ENCODE measurements around the gene PIAS1.

The PIAS1 gene

GRCh38 chr15:68051109-68051508 is 3.0 kb upstream of the PIAS1 start (continued):
- TF ChIP-seq ZNF561 (tag by site-specific recombination; IDR thresholded peaks at IDR 0.05; ENCODE audit: borderline replicate concordance) (no peak), ZNF639 (tag by site-specific recombination; IDR thresholded peaks at IDR 0.05) (no peak), ZSCAN16 (tag by site-specific recombination; IDR thresholded peaks at IDR 0.05) (no peak), ZNF10 (tag by site-specific recombination; IDR thresholded peaks at IDR 0.05) (no peak)

GRCh38 chr15:68051907-68052306 is 2.2 kb upstream of the PIAS1 start:
- Histone ChIP-seq H3K9me3 (ENCODE audit: control insufficient read depth, insufficient read depth, low read depth, low read length) (no peaks in the 10 kb centered on the region), H3K27ac (ENCODE audit: extremely low read depth, low read depth, low read length) (no peak overlapping the region), H3K4me3 (ENCODE audit: low read depth, low read length) (no peak overlapping the region), H3K4me1 (ENCODE audit: control insufficient read depth, insufficient read depth, low read length) (peaks cover 21% of the 10 kb centered on the region), H3K36me3 (ENCODE audit: control insufficient read depth in 2 of 2, insufficient read depth in 1 of 2, low read length in 2 of 2) (no peaks in the 10 kb centered on the region)
- ChIA-PET CTCF (no interaction called here), POLR2A (no interaction called here)
- no peak for TF ChIP-seq ZNF138 (tag by site-specific recombination; IDR thresholded peaks at IDR 0.05; ENCODE audit: borderline replicate concordance)

- Histone ChIP-seq H3K9me3 (ENCODE audit: control insufficient read depth, insufficient read depth, low read depth, low read length) (no peaks in the 10 kb centered on the region), H3K4me1 (ENCODE audit: control insufficient read depth, insufficient read depth, low read length) (peaks cover 26% of the 10 kb centered on the region), H3K4me3 (ENCODE audit: low read depth, low read length) (no peak overlapping the region), H3K27ac (ENCODE audit: extremely low read depth, low read depth, low read length) (no peak overlapping the region), H3K36me3 (ENCODE audit: control insufficient read depth in 2 of 2, insufficient read depth in 1 of 2, low read length in 2 of 2) (no peaks in the 10 kb centered on the region)
- ChIA-PET POLR2A (no interaction called here), CTCF (no interaction called here)
- TF ChIP-seq ZBTB20 (tag by site-specific recombination; IDR thresholded peaks at IDR 0.05) = peak; percentile 24; the same call in 1 of the 2 replicates
- TF ChIP-seq ZXDB (tag by site-specific recombination; IDR thresholded peaks at IDR 0.05) = no peak
Observed at GRCh38 chr15:68052431-68052830, 1.7 kb upstream of the PIAS1 start.

- TF ChIP-seq HOXD13 (CRISPR knock-in tag; IDR thresholded peaks at IDR 0.05; ENCODE audit: borderline replicate concordance) = no peak
- TF ChIP-seq ZNF837 (tag by site-specific recombination; IDR thresholded peaks at IDR 0.05) = no peak
- TF ChIP-seq ZNF133 (tag by site-specific recombination; IDR thresholded peaks at IDR 0.05) = no peak
- no peak for TF ChIP-seq ZSCAN18 (tag by site-specific recombination; IDR thresholded peaks at IDR 0.05)
- no peak for TF ChIP-seq REPIN1 (tag by site-specific recombination; IDR thresholded peaks at IDR 0.05; ENCODE audit: low read depth)
- no peak for TF ChIP-seq ZNF580 (tag by site-specific recombination; IDR thresholded peaks at IDR 0.05)
- TF ChIP-seq REST (tag by site-specific recombination; IDR thresholded peaks at IDR 0.05) = no peak
- no peak overlapping the region for H3K4me3 ChIP-seq (ENCODE audit: low read depth, low read length)
- POLR2A ChIA-PET = interaction anchor here (1.3 to 1.9 kb wide), 2 partner anchors 10 to 34 kb away, joined by 4 read pairs; no protein-coding TSS in a partner anchor
- H3K27ac ChIP-seq (ENCODE audit: extremely low read depth, low read depth, low read length) = no peak overlapping the region
- CTCF ChIA-PET = interaction anchor here (1.4 kb wide), 2 partner anchors 103 to 190 kb away, joined by 3 to 5 read pairs; no protein-coding TSS in a partner anchor
- H3K36me3 ChIP-seq (ENCODE audit: control insufficient read depth in 2 of 2, insufficient read depth in 1 of 2, low read length in 2 of 2) = no peaks in the 10 kb centered on the region
- peaks cover 31% of the 10 kb centered on the region for H3K4me1 ChIP-seq (ENCODE audit: control insufficient read depth, insufficient read depth, low read length)
- no peaks in the 10 kb centered on the region for H3K9me3 ChIP-seq (ENCODE audit: control insufficient read depth, insufficient read depth, low read depth, low read length)
Observed at GRCh38 chr15:68053001-68053400, 1.1 kb upstream of the PIAS1 start.

Data from HEK293 (cell line).